SK-N-MC (cell line): ENCODE measurements around the gene CEACAM21.

ENCODE experiments used
- EZH2 ChIP-seq: fragments of 200-600 bp; sonication (generic); IDR thresholded peaks from one replicate; pipeline ENCODE4 v1.6.1; 2017; ENCODE audit warnings: antibody characterized with exemption
- POLR2AphosphoS5 ChIP-seq: IDR thresholded peaks from 2 replicates; pipeline ENCODE4 v1.6.1; 2012; ENCODE audit warnings: mild to moderate bottlenecking, low read depth, low read length, borderline replicate concordance

- TF ChIP-seq EZH2 (no peak), POLR2AphosphoS5 (no peak)
These were observed 26.8 kb upstream of the CEACAM21 start for GRCh38 chr19:41548954-41549688.
